IPS-15b (cell line): ENCODE results near the gene KCNQ1.

Experiments used
- H3K27me3 ChIP-seq: one replicate; pipeline ENCODE4 v1.6.1; 2013; ENCODE audit warnings: low read length; ENCODE audit not compliant: control insufficient read depth, insufficient read depth
- H3K36me3 ChIP-seq: one replicate; pipeline ENCODE4 v1.6.1; 2013; ENCODE audit warnings: low read length; ENCODE audit not compliant: control insufficient read depth, insufficient read depth
- H3K4me1 ChIP-seq: one replicate; pipeline ENCODE4 v1.6.1; 2013; ENCODE audit warnings: mild to moderate bottlenecking, low read length; ENCODE audit not compliant: control insufficient read depth, insufficient read depth
- H3K4me3 ChIP-seq: one replicate; pipeline ENCODE4 v1.5.1; 2013; ENCODE audit warnings: low read depth, low read length
- H3K9ac ChIP-seq: one replicate; pipeline ENCODE4 v1.6.1; 2013; ENCODE audit warnings: low read depth, mild to moderate bottlenecking, low read length
- H3K9me3 ChIP-seq: one replicate; pipeline ENCODE4 v1.6.1; 2013; ENCODE audit warnings: mild to moderate bottlenecking, low read length; ENCODE audit not compliant: control insufficient read depth, insufficient read depth

The KCNQ1 gene

GRCh38 chr11:2413742-2414579, 30.8 kb upstream of the KCNQ1 start:
- H3K9ac ChIP-seq = no peak overlapping the region
- no peak overlapping the region for H3K4me3 ChIP-seq
- no peaks in the 10 kb centered on the region for H3K4me1 ChIP-seq
- H3K9me3 ChIP-seq = no peaks in the 10 kb centered on the region
- H3K27me3 ChIP-seq = no peaks in the 10 kb centered on the region
- no peaks in the 10 kb centered on the region for H3K36me3 ChIP-seq

GRCh38 chr11:2414616-2415015, 30.2 kb upstream of the KCNQ1 start:
- Histone ChIP-seq H3K4me1 (no peaks in the 10 kb centered on the region), H3K9ac (no peak overlapping the region), H3K27me3 (no peaks in the 10 kb centered on the region), H3K36me3 (no peaks in the 10 kb centered on the region), H3K9me3 (no peaks in the 10 kb centered on the region), H3K4me3 (no peak overlapping the region)

- Histone ChIP-seq H3K27me3 (no peaks in the 10 kb centered on the region), H3K9ac (no peak overlapping the region), H3K9me3 (no peaks in the 10 kb centered on the region), H3K36me3 (no peaks in the 10 kb centered on the region), H3K4me1 (no peaks in the 10 kb centered on the region), H3K4me3 (no peak overlapping the region)
These were observed 29.6 kb upstream of the KCNQ1 start for GRCh38 chr11:2415171-2415570.

- no peak overlapping the region for H3K4me3 ChIP-seq
- no peak overlapping the region for H3K9ac ChIP-seq
- H3K27me3 ChIP-seq = no peaks in the 10 kb centered on the region
- no peaks in the 10 kb centered on the region for H3K4me1 ChIP-seq
- no peaks in the 10 kb centered on the region for H3K36me3 ChIP-seq
- H3K9me3 ChIP-seq = no peaks in the 10 kb centered on the region
These were observed 29.0 kb upstream of the KCNQ1 start for GRCh38 chr11:2415601-2416380.

- no peaks in the 10 kb centered on the region for H3K4me1 ChIP-seq
- H3K9ac ChIP-seq = no peak overlapping the region
- H3K9me3 ChIP-seq = no peaks in the 10 kb centered on the region
- H3K36me3 ChIP-seq = no peaks in the 10 kb centered on the region
- no peak overlapping the region for H3K4me3 ChIP-seq
- H3K27me3 ChIP-seq = no peaks in the 10 kb centered on the region
These were observed 28.0 kb upstream of the KCNQ1 start for GRCh38 chr11:2416765-2417164.

- no peak overlapping the region for H3K9ac ChIP-seq
- H3K4me3 ChIP-seq = no peak overlapping the region
- H3K4me1 ChIP-seq = no peaks in the 10 kb centered on the region
- H3K9me3 ChIP-seq = no peaks in the 10 kb centered on the region
- H3K36me3 ChIP-seq = no peaks in the 10 kb centered on the region
- no peaks in the 10 kb centered on the region for H3K27me3 ChIP-seq
These were observed 26.7 kb upstream of the KCNQ1 start for GRCh38 chr11:2417856-2418692.

- Histone ChIP-seq H3K4me1 (no peaks in the 10 kb centered on the region), H3K4me3 (no peak overlapping the region), H3K9ac (no peak overlapping the region), H3K36me3 (no peaks in the 10 kb centered on the region), H3K27me3 (no peaks in the 10 kb centered on the region), H3K9me3 (no peaks in the 10 kb centered on the region)
These were observed 26.0 kb upstream of the KCNQ1 start for GRCh38 chr11:2418693-2419360.

GRCh38 chr11:2419638-2420501, 24.9 kb upstream of the KCNQ1 start:
- H3K4me3 ChIP-seq = no peak overlapping the region
- H3K36me3 ChIP-seq = no peaks in the 10 kb centered on the region
- no peak overlapping the region for H3K9ac ChIP-seq
- no peaks in the 10 kb centered on the region for H3K27me3 ChIP-seq
- H3K9me3 ChIP-seq = no peaks in the 10 kb centered on the region
- no peaks in the 10 kb centered on the region for H3K4me1 ChIP-seq

- no peak overlapping the region for H3K4me3 ChIP-seq
- no peaks in the 10 kb centered on the region for H3K9me3 ChIP-seq
- no peaks in the 10 kb centered on the region for H3K27me3 ChIP-seq
- H3K4me1 ChIP-seq = no peaks in the 10 kb centered on the region
- no peaks in the 10 kb centered on the region for H3K36me3 ChIP-seq
- no peak overlapping the region for H3K9ac ChIP-seq
These were observed 24.1 kb upstream of the KCNQ1 start for GRCh38 chr11:2420502-2421225.

GRCh38 chr11:2421226-2421994, 23.4 kb upstream of the KCNQ1 start:
- no peak overlapping the region for H3K4me3 ChIP-seq
- H3K27me3 ChIP-seq = no peaks in the 10 kb centered on the region
- no peaks in the 10 kb centered on the region for H3K9me3 ChIP-seq
- no peak overlapping the region for H3K9ac ChIP-seq
- no peaks in the 10 kb centered on the region for H3K36me3 ChIP-seq
- H3K4me1 ChIP-seq = no peaks in the 10 kb centered on the region
